ENCODE measurements around the gene MOV10. TPM values are rescaled to one million over a fixed set of nuclear protein-coding genes. Genes with fewer than 3 reads are reported as not detected.
A peak's percentile ranks its signal among the peaks of the same experiment; 100 is the strongest.
"Not testable (repeated sequence)": the region's sequence is repeated elsewhere in the genome, so short reads cannot be mapped to it uniquely, and the experiment has no call there.

MOV10 gene
- total RNA-seq, 2 donors from 2014 or later, result 26.2 to 29.3 TPM

- Histone ChIP-seq H3K9me3 (no peaks in the 10 kb centered on the region), H3K27me3 (no peaks in the 10 kb centered on the region), H3K36me3 (replicated peaks in 1 of 2; ENCODE audit: insufficient read depth in 1 of 2, low read depth in 2 of 2) (no peaks in the 10 kb centered on the region), H3K4me1 (peaks cover 46% of the 10 kb centered on the region), H3K27ac (peak overlapping the region; percentile 3 to 50 (median 24)), H3K4me3 (no peak overlapping the region)
- TF ChIP-seq POLR2A (IDR thresholded peaks at IDR 0.05), result no peak
- TF ChIP-seq, protein P1, sequence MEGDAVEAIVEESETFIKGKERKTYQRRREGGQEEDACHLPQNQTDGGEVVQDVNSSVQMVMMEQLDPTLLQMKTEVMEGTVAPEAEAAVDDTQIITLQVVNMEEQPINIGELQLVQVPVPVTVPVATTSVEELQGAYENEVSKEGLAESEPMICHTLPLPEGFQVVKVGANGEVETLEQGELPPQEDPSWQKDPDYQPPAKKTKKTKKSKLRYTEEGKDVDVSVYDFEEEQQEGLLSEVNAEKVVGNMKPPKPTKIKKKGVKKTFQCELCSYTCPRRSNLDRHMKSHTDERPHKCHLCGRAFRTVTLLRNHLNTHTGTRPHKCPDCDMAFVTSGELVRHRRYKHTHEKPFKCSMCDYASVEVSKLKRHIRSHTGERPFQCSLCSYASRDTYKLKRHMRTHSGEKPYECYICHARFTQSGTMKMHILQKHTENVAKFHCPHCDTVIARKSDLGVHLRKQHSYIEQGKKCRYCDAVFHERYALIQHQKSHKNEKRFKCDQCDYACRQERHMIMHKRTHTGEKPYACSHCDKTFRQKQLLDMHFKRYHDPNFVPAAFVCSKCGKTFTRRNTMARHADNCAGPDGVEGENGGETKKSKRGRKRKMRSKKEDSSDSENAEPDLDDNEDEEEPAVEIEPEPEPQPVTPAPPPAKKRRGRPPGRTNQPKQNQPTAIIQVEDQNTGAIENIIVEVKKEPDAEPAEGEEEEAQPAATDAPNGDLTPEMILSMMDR (IDR thresholded peaks at IDR 0.05), result no peak
- intact Hi-C loops (cut with DNase I), result no loop called here
- DNase-seq (no peak), ATAC-seq (no peak)
These were observed 37.7 kb upstream of the MOV10 start for GRCh38 chr1:112636597-112637253.

DNA sequence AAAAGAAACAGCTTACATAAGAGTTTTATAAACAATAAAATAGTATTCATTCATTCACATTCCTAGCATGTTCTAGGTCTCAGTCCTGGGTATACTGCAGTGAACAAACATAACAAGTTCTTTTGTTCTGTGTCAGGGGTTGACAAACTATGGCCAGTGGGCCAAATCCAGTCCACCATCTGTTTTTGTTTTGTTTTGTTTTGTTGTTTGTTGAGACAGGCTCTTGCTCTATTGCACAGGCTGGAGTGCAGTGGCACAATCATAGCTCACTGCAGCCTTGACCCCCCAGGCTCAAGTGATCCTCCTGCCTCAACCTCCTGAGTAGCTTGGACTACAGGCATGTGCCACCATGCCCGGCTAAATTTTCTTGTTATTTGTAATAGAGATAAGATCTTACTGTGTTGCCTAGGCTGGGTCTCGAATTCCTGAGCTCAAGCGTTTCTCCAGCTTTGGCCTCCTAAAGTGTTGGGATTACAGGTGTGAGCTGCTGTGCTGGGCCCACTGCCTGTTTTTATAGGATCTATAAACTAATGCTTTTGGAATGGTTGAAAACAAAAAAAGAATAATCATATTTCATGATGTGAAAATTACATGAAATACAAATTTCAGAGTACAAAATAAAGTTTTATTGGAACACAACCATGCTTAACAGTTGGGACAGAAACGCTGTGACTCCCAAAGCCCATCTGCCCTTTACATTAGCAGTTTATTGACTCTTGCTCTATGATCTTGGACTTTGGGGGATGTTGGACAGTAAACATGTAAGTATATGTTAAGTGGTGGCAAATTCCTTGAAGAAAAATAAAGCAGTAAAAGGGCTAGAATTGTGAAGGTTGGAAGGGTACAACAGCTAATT, 37.0 kb upstream of the MOV10 start:
- ATAC-seq, result peak; percentile 60
- H3K4me3 ChIP-seq, result no peak overlapping the region
- peak overlapping the region; percentile 3 to 50 (median 28) for H3K27ac ChIP-seq
- H3K27me3 ChIP-seq, result no peaks in the 10 kb centered on the region
- H3K9me3 ChIP-seq, result no peaks in the 10 kb centered on the region
- WGBS, 2 donors, result 59 to 80% methylated on average over 4 of the region's 4 CpGs
- no peak for DNase-seq
- peaks cover 39% of the 10 kb centered on the region for H3K4me1 ChIP-seq
- no peaks in the 10 kb centered on the region for H3K36me3 ChIP-seq (replicated peaks in 1 of 2; ENCODE audit: insufficient read depth in 1 of 2, low read depth in 2 of 2)
- no peak for TF ChIP-seq POLR2A (IDR thresholded peaks at IDR 0.05)
- TF ChIP-seq, protein P1 (IDR thresholded peaks at IDR 0.05), result no peak
- intact Hi-C loops (cut with DNase I), result no loop called here

DNA sequence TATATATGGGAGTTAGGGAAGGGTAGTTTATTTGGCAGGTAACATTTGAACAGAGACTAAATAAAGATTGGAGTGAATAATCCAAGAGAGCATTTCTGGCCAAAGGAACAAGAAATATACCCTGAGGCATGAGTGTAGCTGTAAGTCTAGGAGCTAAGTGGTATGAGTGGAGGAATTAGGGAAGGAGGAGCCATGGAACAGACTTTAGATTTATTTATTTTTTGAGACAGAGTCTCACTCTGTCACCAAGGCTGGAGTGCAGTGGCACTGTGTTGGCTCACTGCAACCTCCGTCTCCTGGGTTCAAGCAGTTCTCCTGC, 36.4 kb upstream of the MOV10 start:
- WGBS, 2 donors, result 92 to 100% methylated on average over 1 of the region's 1 CpG

GRCh38 chr1:112640437-112640836, 34.0 kb upstream of the MOV10 start:
- not testable (repeated sequence) for DNase-seq, H3K4me3 ChIP-seq

More for the DNA sequence above, 36.4 kb upstream of the MOV10 start:
- TF ChIP-seq, protein P1 (IDR thresholded peaks at IDR 0.05), result no peak
- TF ChIP-seq POLR2A (IDR thresholded peaks at IDR 0.05), result no peak
- ATAC-seq (no peak), DNase-seq (no peak)
- Histone ChIP-seq H3K27ac (peak overlapping the region in 1 of 4 donors; percentile 34), H3K9me3 (no peaks in the 10 kb centered on the region), H3K27me3 (no peaks in the 10 kb centered on the region), H3K36me3 (replicated peaks in 1 of 2; ENCODE audit: insufficient read depth in 1 of 2, low read depth in 2 of 2) (no peaks in the 10 kb centered on the region), H3K4me3 (no peak overlapping the region), H3K4me1 (peaks cover 39% of the 10 kb centered on the region)
- intact Hi-C loops (cut with DNase I), result no loop called here

GRCh38 chr1:112643080-112643479, 31.4 kb upstream of the MOV10 start:
- WGBS, 2 donors, result 74 to 85% methylated on average over 2 of the region's 2 CpGs
- Histone ChIP-seq H3K27ac (no peak overlapping the region), H3K4me1 (peaks cover 4% of the 10 kb centered on the region), H3K36me3 (replicated peaks in 1 of 2; ENCODE audit: insufficient read depth in 1 of 2, low read depth in 2 of 2) (no peaks in the 10 kb centered on the region), H3K27me3 (no peaks in the 10 kb centered on the region), H3K9me3 (no peaks in the 10 kb centered on the region), H3K4me3 (no peak overlapping the region)
- ATAC-seq (no peak), DNase-seq (no peak)
- intact Hi-C loops (cut with DNase I), result no loop called here
- no peak for TF ChIP-seq POLR2A (IDR thresholded peaks at IDR 0.05)

More at GRCh38 chr1:112640437-112640836, 34.0 kb upstream of the MOV10 start:
- peaks cover 20% of the 10 kb centered on the region for H3K4me1 ChIP-seq
- ATAC-seq; H3K36me3 ChIP-seq (replicated peaks in 1 of 2; ENCODE audit: insufficient read depth in 1 of 2, low read depth in 2 of 2); H3K27me3 ChIP-seq; H3K9me3 ChIP-seq; H3K27ac ChIP-seq; intact Hi-C loops (cut with DNase I): not testable (repeated sequence)
- WGBS, 2 donors, result 84 to 88% methylated on average over 8 to 13 of the region's 23 CpGs
